SU-DHL-6 (cell line): Measurements from ENCODE around the gene ATOH7.

Source experiments
- CTCF ChIP-seq: fragments of 200-600 bp; sonication (generic); IDR thresholded peaks from one replicate; pipeline ENCODE4 v1.5.1; 2017; ENCODE audit warnings: antibody characterized with exemption, mild to moderate bottlenecking, low read length, moderate library complexity; ENCODE audit not compliant: insufficient read depth, poor library complexity, severe bottlenecking
- EZH2phosphoT487 ChIP-seq: fragments of 200-600 bp; sonication (generic), shearing (Covaris generic); conservative IDR thresholded peaks from 2 replicates; pipeline ENCODE4 v1.6.1; 2018; ENCODE audit warnings: mild to moderate bottlenecking, antibody characterized with exemption, low read length, moderate library complexity, mixed read lengths

- no peak for TF ChIP-seq CTCF
- TF ChIP-seq EZH2phosphoT487 = no peak
These were observed 7.2 kb upstream of the ATOH7 start for GRCh38 chr10:68239069-68239468.
